Liver (tissue), 9 donors: ENCODE data around the gene IFT27. TPM values are rescaled to one million over a fixed set of nuclear protein-coding genes. Genes with fewer than 3 reads are reported as not detected.

Source experiments
- DNase-seq: peaks from one replicate; pipeline ENCODE4 v3.0.0-alpha.2; 2017; ENCODE audit warnings: low spot score
- H3K27ac ChIP-seq, 2 donors: one replicate each; pipeline ENCODE4 v1.7.0; 2013; ENCODE audit warnings: inconsistent platforms in 2 of 2, low read length in 2 of 2, control low read depth in 1 of 2, low read depth in 1 of 2, mild to moderate bottlenecking in 1 of 2
- H3K27me3 ChIP-seq, 4 donors: one replicate each; pipeline versions ENCODE4 v1.6.1 to v1.7.0; 2013; ENCODE audit warnings: low read length in 3 of 4, inconsistent platforms in 1 of 4, mild to moderate bottlenecking in 1 of 4, moderate library complexity in 1 of 4; ENCODE audit not compliant: control insufficient read depth in 4 of 4, insufficient read depth in 4 of 4
- H3K36me3 ChIP-seq, 4 donors: one replicate each; pipeline versions ENCODE4 v1.6.1 to v1.7.0; 2013; ENCODE audit warnings: low read length in 3 of 4, mild to moderate bottlenecking in 3 of 4, low read depth in 1 of 4, moderate library complexity in 1 of 4; ENCODE audit not compliant: control insufficient read depth in 4 of 4, insufficient read depth in 3 of 4
- H3K4me1 ChIP-seq, 4 donors: one replicate each; pipeline versions ENCODE4 v1.6.1 to v1.7.0; 2013; ENCODE audit warnings: low read length in 3 of 4, mild to moderate bottlenecking in 3 of 4, moderate library complexity in 1 of 4; ENCODE audit not compliant: control insufficient read depth in 4 of 4, insufficient read depth in 4 of 4
- H3K4me3 ChIP-seq, 3 donors: one replicate each; pipeline versions ENCODE4 v1.6.1 to v1.7.0; 2013; ENCODE audit warnings: low read length in 3 of 3, control low read depth in 1 of 3, low read depth in 1 of 3, mild to moderate bottlenecking in 1 of 3
- H3K9ac ChIP-seq, 2 donors: one replicate each; pipeline ENCODE4 v1.7.0; 2013; ENCODE audit warnings: low read length in 2 of 2, mild to moderate bottlenecking in 2 of 2, moderate library complexity in 2 of 2, control low read depth in 1 of 2, low read depth in 1 of 2
- H3K9me3 ChIP-seq, 4 donors: one replicate each; pipeline versions ENCODE4 v1.6.1 to v1.7.0; 2013; ENCODE audit warnings: low read length in 3 of 4; ENCODE audit not compliant: control insufficient read depth in 4 of 4
- ATF3 ChIP-seq: IDR thresholded peaks from 2 replicates; pipeline ENCODE4 v1.6.1; 2016; ENCODE audit warnings: antibody characterized with exemption
- EGR1 ChIP-seq, 2 donors: IDR thresholded peaks; 2 replicates each; pipeline ENCODE4 v1.6.1; 2016 to 2018; ENCODE audit warnings: antibody characterized with exemption in 2 of 2, low read depth in 2 of 2
- FOXA1 ChIP-seq: IDR thresholded peaks from 2 replicates; pipeline ENCODE4 v1.6.1; 2016; ENCODE audit warnings: antibody characterized with exemption
- FOXA2 ChIP-seq: IDR thresholded peaks from 2 replicates; pipeline ENCODE4 v1.6.1; 2016; ENCODE audit warnings: antibody characterized with exemption
- GABPA ChIP-seq, 2 donors: IDR thresholded peaks in 1 of 2; conservative IDR thresholded peaks in 1 of 2; 2 replicates each; pipeline ENCODE4 v1.6.1; 2016; ENCODE audit warnings: antibody characterized with exemption in 2 of 2, mild to moderate bottlenecking in 1 of 2, moderate library complexity in 1 of 2
- HNF4A ChIP-seq, 2 donors: conservative IDR thresholded peaks; 2 replicates each; pipeline ENCODE4 v1.6.1; 2016; ENCODE audit warnings: antibody characterized with exemption in 2 of 2, mild to moderate bottlenecking in 2 of 2
- HNF4G ChIP-seq: IDR thresholded peaks from 2 replicates; pipeline ENCODE4 v1.6.1; 2016; ENCODE audit warnings: antibody characterized with exemption
- JUND ChIP-seq, 2 donors: IDR thresholded peaks; 2 replicates each; pipeline ENCODE4 v1.6.1; 2016; ENCODE audit warnings: antibody characterized with exemption in 2 of 2
- NR2F2 ChIP-seq: IDR thresholded peaks from 2 replicates; pipeline ENCODE4 v1.6.1; 2016; ENCODE audit warnings: antibody characterized with exemption
- RAD21 ChIP-seq, 2 donors: IDR thresholded peaks; 2 replicates each; pipeline ENCODE4 v1.6.1; 2016; ENCODE audit warnings: antibody characterized with exemption in 2 of 2, mild to moderate bottlenecking in 2 of 2
- REST ChIP-seq: IDR thresholded peaks from 2 replicates; pipeline ENCODE4 v1.6.1; 2016; ENCODE audit warnings: antibody characterized with exemption, mild to moderate bottlenecking
- RXRA ChIP-seq, 2 donors: IDR thresholded peaks; 2 replicates each; pipeline ENCODE4 v1.6.1; 2017 to 2018; ENCODE audit warnings: antibody characterized with exemption in 2 of 2, mild to moderate bottlenecking in 1 of 2
- SP1 ChIP-seq: IDR thresholded peaks from 2 replicates; pipeline ENCODE4 v1.6.1; 2018; ENCODE audit warnings: antibody characterized with exemption, mild to moderate bottlenecking
- TAF1 ChIP-seq: conservative IDR thresholded peaks from 2 replicates; pipeline ENCODE4 v1.6.1; 2016; ENCODE audit warnings: antibody characterized with exemption, mild to moderate bottlenecking
- YY1 ChIP-seq: IDR thresholded peaks from 2 replicates; pipeline ENCODE4 v1.6.1; 2016; ENCODE audit warnings: antibody characterized with exemption, mild to moderate bottlenecking
- WGBS: extraction: QIAGEN DNeasy Blood & Tissue Kit; methylation state at CpG from one replicate; pipeline ENCODE4 v1.1.7; 2013; 5-methylcytosine and 5-hydroxymethylcytosine counted together
- polyA plus RNA-seq, 2 donors: library from polyadenylated mRNA; stranded (reverse) in 1 of 2; unstranded in 1 of 2; fragments of 200-250 nt in 1 of 2; fragments of >200 nt in 1 of 2; fragmentation: Nextera tagmentation in 1 of 2; extraction: Ambion mirVana in 1 of 2; gene quantifications; one replicate each; pipeline versions ENCODE4 v1.2.1 to v1.2.3, GENCODE V29; 2013 to 2015
- total RNA-seq, 2 donors: library from RNA; depleted of rRNA; stranded (reverse); fragments of >200 nt; gene quantifications; one replicate each; pipeline ENCODE4 v1.2.3, GENCODE V29; 2014
- TF ChIP-seq, protein P1 (sequence below): IDR thresholded peaks from 2 replicates; pipeline ENCODE4 v1.6.1; 2016; ENCODE audit warnings: antibody characterized with exemption
- TF ChIP-seq, protein P2 (sequence below): fragments of 150-350 bp; IDR thresholded peaks from 2 replicates; pipeline ENCODE4 v1.5.1; 2017; ENCODE audit warnings: improper control_type of control experiment, low read depth, low read length; ENCODE audit not compliant: missing input control
- donor health status: healthy.
- donor health status: healthy.
- donor health status: healthy.
- donor health status: healthy.
- donor health status: healthy.

IFT27 gene
- total and polyA plus RNA-seq, 4 donors, result 7.2 to 12.4 (median 9.6) TPM

DNA sequence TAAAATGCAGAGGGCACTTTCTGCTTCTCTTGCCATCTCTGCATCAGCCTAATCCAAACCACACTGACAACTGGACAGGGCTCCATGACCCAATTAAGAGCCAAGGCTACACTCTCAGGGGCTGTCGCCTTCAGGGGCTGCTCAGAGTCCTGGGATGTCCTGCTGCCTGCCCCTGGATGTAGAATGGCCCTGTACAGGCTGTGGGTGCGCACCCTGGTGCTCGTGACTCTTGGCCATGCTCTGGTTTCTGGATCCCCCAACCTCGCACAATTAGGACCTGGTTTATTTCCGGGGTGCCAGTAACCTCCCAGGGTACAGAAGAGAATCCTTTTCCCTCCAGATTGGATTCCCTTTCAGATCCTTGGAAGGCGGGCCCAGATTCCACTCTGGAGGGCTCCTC is 11.3 kb downstream of the IFT27 start:
- DNase-seq, result no peak
- Histone ChIP-seq H3K4me3 (no peak overlapping the region), H3K27ac (no peak overlapping the region), H3K9ac (no peak overlapping the region), H3K9me3 (no peaks in the 10 kb centered on the region), H3K27me3 (no peaks in the 10 kb centered on the region), H3K4me1 (no peaks in the 10 kb centered on the region), H3K36me3 (peaks cover 0 to 9% (median 2%) of the 10 kb centered on the region in 4 donors)
- WGBS, result 97% methylated on average over 6 of the region's 6 CpGs
- TF ChIP-seq YY1 (no peak), HNF4G (no peak), ATF3 (no peak), JUND (IDR thresholded peaks at IDR 0.05) (no peak), FOXA1 (no peak), REST (no peak), EGR1 (IDR thresholded peaks at IDR 0.05; ENCODE audit: low read depth in 2 of 2) (no peak), GABPA (IDR thresholded peaks at IDR 0.05 in 1 of 2, conservative IDR thresholded peaks at IDR 0.05 in 1 of 2) (no peak), NR2F2 (no peak), RAD21 (IDR thresholded peaks at IDR 0.05) (no peak)
- TF ChIP-seq, protein P1, sequence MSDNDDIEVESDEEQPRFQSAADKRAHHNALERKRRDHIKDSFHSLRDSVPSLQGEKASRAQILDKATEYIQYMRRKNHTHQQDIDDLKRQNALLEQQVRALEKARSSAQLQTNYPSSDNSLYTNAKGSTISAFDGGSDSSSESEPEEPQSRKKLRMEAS, result no peak

GRCh38 chr22:36764060-36764459 is 11.9 kb downstream of the IFT27 start:
- Histone ChIP-seq H3K4me1 (no peaks in the 10 kb centered on the region), H3K9me3 (no peaks in the 10 kb centered on the region), H3K27me3 (no peaks in the 10 kb centered on the region), H3K36me3 (peaks cover 0 to 9% (median 2%) of the 10 kb centered on the region in 4 donors), H3K27ac (no peak overlapping the region), H3K9ac (no peak overlapping the region), H3K4me3 (no peak overlapping the region)
- 96% methylated on average over 9 of the region's 9 CpGs for WGBS
- no peak for TF ChIP-seq JUND (IDR thresholded peaks at IDR 0.05)
- no peak for DNase-seq

- Histone ChIP-seq H3K4me3 (no peak overlapping the region), H3K27ac (no peak overlapping the region), H3K27me3 (no peaks in the 10 kb centered on the region), H3K9me3 (no peaks in the 10 kb centered on the region), H3K9ac (no peak overlapping the region), H3K36me3 (peaks cover 0 to 9% (median 2%) of the 10 kb centered on the region in 4 donors), H3K4me1 (no peaks in the 10 kb centered on the region)
- DNase-seq, result no peak
- 94% methylated on average over 8 of the region's 8 CpGs for WGBS
- TF ChIP-seq REST (no peak), JUND (IDR thresholded peaks at IDR 0.05) (no peak), FOXA2 (no peak), YY1 (no peak), GABPA (IDR thresholded peaks at IDR 0.05 in 1 of 2, conservative IDR thresholded peaks at IDR 0.05 in 1 of 2) (no peak), TAF1 (no peak), FOXA1 (no peak), SP1 (no peak), EGR1 (IDR thresholded peaks at IDR 0.05; ENCODE audit: low read depth in 2 of 2) (no peak), HNF4G (no peak), RXRA (IDR thresholded peaks at IDR 0.05) (no peak), HNF4A (conservative IDR thresholded peaks at IDR 0.05) (no peak)
- TF ChIP-seq, protein P1, result no peak
- TF ChIP-seq, protein P2, sequence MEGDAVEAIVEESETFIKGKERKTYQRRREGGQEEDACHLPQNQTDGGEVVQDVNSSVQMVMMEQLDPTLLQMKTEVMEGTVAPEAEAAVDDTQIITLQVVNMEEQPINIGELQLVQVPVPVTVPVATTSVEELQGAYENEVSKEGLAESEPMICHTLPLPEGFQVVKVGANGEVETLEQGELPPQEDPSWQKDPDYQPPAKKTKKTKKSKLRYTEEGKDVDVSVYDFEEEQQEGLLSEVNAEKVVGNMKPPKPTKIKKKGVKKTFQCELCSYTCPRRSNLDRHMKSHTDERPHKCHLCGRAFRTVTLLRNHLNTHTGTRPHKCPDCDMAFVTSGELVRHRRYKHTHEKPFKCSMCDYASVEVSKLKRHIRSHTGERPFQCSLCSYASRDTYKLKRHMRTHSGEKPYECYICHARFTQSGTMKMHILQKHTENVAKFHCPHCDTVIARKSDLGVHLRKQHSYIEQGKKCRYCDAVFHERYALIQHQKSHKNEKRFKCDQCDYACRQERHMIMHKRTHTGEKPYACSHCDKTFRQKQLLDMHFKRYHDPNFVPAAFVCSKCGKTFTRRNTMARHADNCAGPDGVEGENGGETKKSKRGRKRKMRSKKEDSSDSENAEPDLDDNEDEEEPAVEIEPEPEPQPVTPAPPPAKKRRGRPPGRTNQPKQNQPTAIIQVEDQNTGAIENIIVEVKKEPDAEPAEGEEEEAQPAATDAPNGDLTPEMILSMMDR, result no peak
Observed at GRCh38 chr22:36763576-36763975, 12.3 kb downstream of the IFT27 start.
